ENCODE measurements around the gene TBK1.

GRCh38 chr12:64427988-64428387 lies 23.9 kb upstream of the TBK1 start:
- TF ChIP-seq, protein P1, sequence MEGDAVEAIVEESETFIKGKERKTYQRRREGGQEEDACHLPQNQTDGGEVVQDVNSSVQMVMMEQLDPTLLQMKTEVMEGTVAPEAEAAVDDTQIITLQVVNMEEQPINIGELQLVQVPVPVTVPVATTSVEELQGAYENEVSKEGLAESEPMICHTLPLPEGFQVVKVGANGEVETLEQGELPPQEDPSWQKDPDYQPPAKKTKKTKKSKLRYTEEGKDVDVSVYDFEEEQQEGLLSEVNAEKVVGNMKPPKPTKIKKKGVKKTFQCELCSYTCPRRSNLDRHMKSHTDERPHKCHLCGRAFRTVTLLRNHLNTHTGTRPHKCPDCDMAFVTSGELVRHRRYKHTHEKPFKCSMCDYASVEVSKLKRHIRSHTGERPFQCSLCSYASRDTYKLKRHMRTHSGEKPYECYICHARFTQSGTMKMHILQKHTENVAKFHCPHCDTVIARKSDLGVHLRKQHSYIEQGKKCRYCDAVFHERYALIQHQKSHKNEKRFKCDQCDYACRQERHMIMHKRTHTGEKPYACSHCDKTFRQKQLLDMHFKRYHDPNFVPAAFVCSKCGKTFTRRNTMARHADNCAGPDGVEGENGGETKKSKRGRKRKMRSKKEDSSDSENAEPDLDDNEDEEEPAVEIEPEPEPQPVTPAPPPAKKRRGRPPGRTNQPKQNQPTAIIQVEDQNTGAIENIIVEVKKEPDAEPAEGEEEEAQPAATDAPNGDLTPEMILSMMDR (conservative IDR thresholded peaks at IDR 0.05): no peak
- TF ChIP-seq EZH2 (IDR thresholded peaks at IDR 0.05; ENCODE audit: low read depth): no peak
